ENCODE data around the gene F2.

GRCh38 chr11:46761807-46762206, 42.8 kb downstream of the F2 start:
- no peak for TF ChIP-seq CTCF (conservative IDR thresholded peaks at IDR 0.05; ENCODE audit: low read length)
- no peak for TF ChIP-seq EZH2phosphoT487 (IDR thresholded peaks at IDR 0.05; ENCODE audit: borderline replicate concordance)

All from Loucy (cell line).